Inferior parietal cortex (tissue), 1 donor: ENCODE results near the gene EPS8L1.

ENCODE experiments used
- DNase-seq: peaks from one replicate; pipeline ENCODE4 v3.0.0-alpha.2; 2016; ENCODE audit errors: extremely low spot score

EPS8L1 gene

DNA sequence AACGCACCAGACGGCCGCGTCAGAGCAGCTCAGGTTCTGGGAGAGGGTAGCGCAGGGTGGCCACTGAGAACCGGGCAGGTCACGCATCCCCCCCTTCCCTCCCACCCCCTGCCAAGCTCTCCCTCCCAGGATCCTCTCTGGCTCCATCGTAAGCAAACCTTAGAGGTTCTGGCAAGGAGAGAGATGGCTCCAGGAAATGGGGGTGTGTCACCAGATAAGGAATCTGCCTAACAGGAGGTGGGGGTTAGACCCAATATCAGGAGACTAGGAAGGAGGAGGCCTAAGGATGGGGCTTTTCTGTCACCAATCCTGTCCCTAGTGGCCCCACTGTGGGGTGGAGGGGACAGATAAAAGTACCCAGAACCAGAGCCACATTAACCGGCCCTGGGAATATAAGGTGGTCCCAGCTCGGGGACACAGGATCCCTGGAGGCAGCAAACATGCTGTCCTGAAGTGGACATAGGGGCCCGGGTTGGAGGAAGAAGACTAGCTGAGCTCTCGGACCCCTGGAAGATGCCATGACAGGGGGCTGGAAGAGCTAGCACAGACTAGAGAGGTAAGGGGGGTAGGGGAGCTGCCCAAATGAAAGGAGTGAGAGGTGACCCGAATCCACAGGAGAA is 39.9 kb downstream of the EPS8L1 start:
- no peak for DNase-seq

DNA sequence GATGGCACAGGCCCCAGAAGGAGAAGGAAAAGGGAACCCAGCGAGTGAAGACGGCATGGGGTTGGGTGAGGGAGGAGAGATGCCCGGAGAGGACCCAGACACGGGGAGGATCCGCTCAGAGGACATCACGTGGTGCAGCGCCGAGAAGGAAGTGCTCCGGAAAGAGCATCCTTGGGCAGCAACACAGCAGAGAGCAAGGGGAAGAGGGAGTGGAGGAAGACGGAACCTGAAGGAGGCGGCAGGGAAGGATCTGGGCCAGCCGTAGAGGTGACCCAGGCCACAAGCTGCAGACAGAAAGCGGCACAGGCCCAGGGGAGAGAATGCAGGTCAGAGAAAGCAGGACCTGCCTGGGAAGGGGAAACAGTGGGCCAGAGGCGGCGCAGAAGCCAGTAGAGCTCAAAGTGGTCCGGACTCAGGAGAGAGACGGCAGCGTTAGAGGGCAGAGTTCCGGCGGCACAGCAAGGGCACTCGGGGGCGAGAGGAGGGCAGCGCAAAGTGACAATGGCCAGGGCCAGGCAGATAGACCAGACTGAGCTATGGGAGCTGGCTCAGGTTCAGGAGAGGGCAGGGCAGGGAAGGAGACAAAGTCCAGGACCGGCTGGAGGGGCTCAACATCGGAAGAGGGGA is 40.7 kb downstream of the EPS8L1 start:
- peak; percentile 64 for DNase-seq

DNA sequence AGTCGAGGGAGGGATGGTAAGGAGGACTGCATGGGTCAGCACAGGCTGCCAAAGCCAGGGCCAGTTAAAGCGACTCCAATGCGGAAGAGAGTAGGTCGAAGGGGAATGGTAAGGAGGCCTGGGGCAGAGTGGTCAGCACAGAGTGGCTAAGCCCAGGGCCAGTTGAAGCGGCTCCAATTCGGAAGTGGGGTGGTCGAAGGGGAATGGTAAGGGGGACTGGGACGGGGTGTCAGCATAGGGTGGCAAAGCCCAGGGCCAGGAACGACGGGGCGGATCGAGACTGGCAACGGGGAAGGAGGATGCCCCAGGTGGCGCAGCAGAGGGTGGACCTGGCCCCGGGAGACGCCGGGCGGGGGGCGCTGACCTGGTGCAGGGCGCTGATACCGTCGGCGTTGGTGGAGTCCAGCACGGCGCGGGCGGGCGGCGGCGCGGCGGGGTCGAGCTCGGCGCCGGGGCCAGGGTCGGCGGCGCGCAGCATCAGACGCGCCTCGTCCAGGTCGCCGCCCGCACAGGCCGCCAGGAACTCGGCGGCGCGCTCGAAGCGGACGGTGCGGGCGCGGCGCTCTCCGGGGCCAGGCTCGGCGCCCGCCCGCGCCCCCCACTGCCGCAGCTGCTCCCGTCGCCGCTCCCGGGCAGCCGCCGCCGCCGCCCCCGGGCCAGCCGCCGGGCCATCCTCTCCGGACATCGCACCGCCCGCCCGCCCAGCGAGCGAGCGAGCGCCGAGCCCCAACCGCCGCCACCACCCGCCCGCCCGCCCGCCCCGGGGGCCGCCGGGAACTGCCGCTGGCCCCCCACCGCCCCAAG is 41.4 kb downstream of the EPS8L1 start, which contains the start of gene PPP1R12C:
PPP1R12C (minus strand) TSS at position 779 of the 804 bp plus-strand sequence; CDS start at position 685, 94 bp downstream.
- DNase-seq: no peak

- DNase-seq: peak; percentile 99
Measured at GRCh38 chr19:55117663-55118391, 42.2 kb downstream of the EPS8L1 start.

- peak; percentile 79 for DNase-seq
Measured at GRCh38 chr19:55118401-55118991, 42.8 kb downstream of the EPS8L1 start.

- no peak for DNase-seq
Measured at GRCh38 chr19:55119053-55119452, 43.4 kb downstream of the EPS8L1 start.

DNA sequence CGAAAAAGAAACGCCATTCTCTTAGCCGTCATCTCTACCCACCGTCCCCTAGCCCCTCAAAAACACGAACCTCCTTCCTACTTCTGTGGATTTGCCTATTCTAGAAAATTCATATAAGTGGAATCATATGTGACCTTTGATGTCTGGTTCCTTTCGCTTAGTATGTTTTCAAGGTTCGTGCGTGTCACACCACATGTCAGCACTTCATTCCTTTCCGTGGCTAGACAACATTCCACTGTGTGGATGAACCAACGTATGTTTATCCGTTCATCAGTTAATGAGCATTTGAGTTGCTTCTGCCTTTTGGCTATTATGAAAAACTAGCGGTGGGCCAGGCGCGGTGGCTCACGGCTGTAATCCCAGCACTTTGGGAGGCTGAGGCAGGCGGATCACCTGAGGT is 55.8 kb downstream of the EPS8L1 start:
- no peak for DNase-seq

DNA sequence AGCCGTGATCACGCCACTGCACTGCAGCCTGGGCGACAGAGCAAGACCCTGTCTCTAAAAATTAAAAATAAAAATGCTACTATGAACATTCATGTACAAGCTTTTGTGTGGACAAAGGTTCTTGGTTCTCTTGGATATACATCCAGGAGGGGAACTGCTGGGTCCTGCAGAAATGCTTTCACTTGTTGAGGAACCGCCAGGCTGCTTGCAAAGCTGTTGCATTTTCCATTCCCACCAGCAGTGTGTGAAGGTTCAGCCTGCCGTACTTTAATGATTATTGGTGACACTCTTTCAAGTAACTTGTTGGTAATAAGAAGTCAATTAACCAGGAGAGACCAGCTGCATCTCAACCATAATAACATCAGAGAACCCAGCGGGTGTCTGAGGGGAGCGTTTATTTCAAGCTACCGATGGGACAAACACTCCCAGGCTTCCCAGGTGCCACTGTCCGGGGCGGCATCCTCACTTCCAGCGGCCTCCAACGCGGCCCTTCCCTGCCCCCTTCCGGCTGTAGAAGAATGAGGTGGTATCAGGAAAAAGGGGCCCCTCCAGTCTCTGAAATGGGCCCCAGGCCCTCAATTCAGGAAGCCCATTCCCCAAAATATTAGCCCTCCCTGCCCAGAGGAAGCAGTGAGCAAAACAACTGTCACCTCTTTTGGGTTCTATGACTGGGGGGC is 56.9 kb downstream of the EPS8L1 start:
- no peak for DNase-seq

DNA sequence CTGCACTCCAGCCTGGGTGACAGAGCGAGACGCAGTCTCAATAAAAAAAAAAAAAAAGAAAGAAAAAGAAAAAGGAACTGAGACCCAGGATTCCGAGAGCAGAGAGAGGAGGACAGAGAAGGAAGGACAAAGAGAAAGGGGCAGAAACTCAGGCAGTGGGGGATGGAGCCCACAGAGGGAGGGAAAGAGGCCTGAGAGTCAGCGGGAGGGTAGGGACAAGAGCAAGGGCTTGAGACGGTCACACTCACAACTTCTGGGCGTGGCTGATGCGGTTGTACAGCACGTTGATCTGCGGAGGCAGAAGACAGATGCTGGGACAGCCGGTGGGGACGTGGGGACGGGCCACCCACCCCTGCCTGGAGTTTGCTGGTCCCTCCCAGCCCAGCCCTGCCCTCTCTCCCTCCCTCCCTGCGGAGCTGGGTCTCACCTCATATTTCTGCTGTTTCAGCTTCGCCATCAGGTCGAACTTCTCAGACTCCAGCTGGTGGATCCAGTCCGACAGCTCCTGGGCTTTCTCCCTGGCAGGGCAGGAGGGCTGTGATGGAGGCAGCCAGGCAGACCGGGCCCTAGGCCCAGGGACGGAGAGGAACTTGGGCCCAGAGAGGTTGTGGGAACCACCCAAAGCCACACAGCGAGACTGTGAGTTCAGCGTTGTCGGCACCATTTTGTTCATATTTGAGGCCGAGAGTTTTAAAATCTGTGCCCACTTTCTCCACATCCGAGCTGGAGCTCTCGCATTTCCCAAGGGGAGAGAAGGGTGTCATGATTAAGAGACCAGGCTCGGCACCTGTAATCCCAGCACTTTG is 58.2 kb downstream of the EPS8L1 start:
- no peak for DNase-seq

DNA sequence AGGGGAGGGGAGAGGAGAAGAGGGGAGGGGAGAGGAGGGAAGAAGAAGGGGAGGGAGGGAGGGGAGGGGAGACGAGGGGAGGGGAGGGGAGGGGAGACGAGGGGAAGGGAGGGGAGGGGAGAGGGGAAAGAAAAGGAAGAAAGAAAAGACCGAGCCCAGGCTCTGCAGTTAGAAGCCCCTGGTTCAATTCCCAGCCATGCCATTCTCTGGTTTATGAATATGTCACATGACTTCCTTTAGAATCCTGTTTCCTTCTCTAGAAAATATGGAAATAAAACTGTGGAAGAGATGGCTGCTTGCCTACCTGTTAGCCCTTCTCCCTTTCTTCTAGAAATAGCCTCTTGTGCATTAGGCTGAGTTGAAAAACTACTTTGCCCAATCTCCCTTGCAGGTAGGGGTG is 59.1 kb downstream of the EPS8L1 start:
- no peak for DNase-seq

DNA sequence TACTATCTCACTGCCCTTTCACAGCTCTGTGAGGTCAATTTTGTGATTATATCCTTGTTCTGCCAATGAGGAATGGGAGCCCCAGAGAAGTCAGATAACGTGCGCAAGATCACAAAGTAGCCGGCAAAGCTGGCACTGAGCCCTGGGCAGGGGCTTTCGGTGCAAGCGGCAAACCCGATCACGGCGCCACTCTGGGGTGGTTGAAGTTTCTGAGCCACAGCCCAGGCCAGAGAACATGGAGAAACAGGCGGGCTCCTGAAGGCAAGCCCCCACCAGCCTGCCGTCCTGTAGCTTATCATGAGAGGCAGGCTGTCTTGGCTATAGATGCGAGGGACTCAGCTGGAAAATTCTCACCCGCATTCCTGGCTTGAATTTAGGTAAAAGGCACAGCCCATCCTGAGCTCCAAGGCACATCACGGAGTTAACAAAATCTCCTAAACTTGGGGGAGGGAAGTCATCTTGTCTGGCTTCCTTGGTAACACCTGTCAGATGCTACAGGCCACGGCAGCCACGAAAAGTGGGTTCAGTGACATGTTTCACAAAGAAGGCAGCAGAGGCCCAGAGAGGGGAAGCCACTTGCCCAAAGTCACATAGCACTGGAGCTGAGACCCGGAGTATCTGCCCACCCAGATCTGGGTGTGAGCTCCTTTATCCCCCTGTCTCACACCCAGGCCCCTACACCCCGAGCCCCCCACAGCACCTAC is 60.9 kb downstream of the EPS8L1 start:
- DNase-seq: no peak
